Activated T-cell treated with anti-CD3 and anti-CD28 coated beads for 48 hours (primary cell): ENCODE results near the gene ASF1B.

Experiments
- DNase-seq: peaks from one replicate; pipeline ENCODE4 v3.0.0-alpha.2; 2020; ENCODE audit warnings: low read depth

The ASF1B gene

GRCh38 chr19:14135985-14136508, 342 bp downstream of the ASF1B start:
- DNase-seq = no peak

GRCh38 chr19:14135355-14135754, 1.0 kb downstream of the ASF1B start:
- DNase-seq = no peak

- DNase-seq = no peak
These were observed 8.4 kb downstream of the ASF1B start for GRCh38 chr19:14127929-14128509.

GRCh38 chr19:14127176-14127575, 9.2 kb downstream of the ASF1B start:
- DNase-seq = no peak

- no peak for DNase-seq
These were observed 13.5 kb downstream of the ASF1B start for GRCh38 chr19:14122924-14123323.

- no peak for DNase-seq
These were observed 15.9 kb downstream of the ASF1B start for GRCh38 chr19:14120497-14120780.

GRCh38 chr19:14119644-14120496, 16.5 kb downstream of the ASF1B start:
- no peak for DNase-seq

GRCh38 chr19:14119146-14119545, 17.2 kb downstream of the ASF1B start:
- DNase-seq = no peak

GRCh38 chr19:14118165-14119051, 18.0 kb downstream of the ASF1B start:
- DNase-seq = no peak

GRCh38 chr19:14117668-14118164, 18.7 kb downstream of the ASF1B start, which contains the start of gene PRKACA:
Gene PRKACA (minus strand): TSS chr19:14117762. CDS start chr19:14117547, 215 bp downstream.
- DNase-seq = peak; percentile 99

GRCh38 chr19:14116918-14117578, 19.3 kb downstream of the ASF1B start:
- DNase-seq = no peak

- DNase-seq = no peak
These were observed 19.9 kb downstream of the ASF1B start for GRCh38 chr19:14116525-14116917.

GRCh38 chr19:14115756-14116155, 20.6 kb downstream of the ASF1B start:
- no peak for DNase-seq

GRCh38 chr19:14114854-14115253, 21.5 kb downstream of the ASF1B start:
- DNase-seq = peak; percentile 53

GRCh38 chr19:14114439-14114838, 21.9 kb downstream of the ASF1B start:
- no peak for DNase-seq

GRCh38 chr19:14113762-14114414, 22.5 kb downstream of the ASF1B start:
- DNase-seq = peak; percentile 62

GRCh38 chr19:14112809-14113385, 23.5 kb downstream of the ASF1B start:
- no peak for DNase-seq

- DNase-seq = no peak
These were observed 24.2 kb downstream of the ASF1B start for GRCh38 chr19:14112051-14112808.

- no peak for DNase-seq
These were observed 24.9 kb downstream of the ASF1B start for GRCh38 chr19:14111486-14111885.

- DNase-seq = no peak
These were observed 25.7 kb downstream of the ASF1B start for GRCh38 chr19:14110650-14111049.
